Measurements from ENCODE around the gene SLC35F2. TPM values are rescaled to one million over a fixed set of nuclear protein-coding genes. Genes with fewer than 3 reads are reported as not detected.
A peak's percentile ranks its signal among the peaks of the same experiment; 100 is the strongest.

Gene SLC35F2
- total RNA-seq, 4 donors from 2014 or later = 2.7 to 7.6 (median 4.1) TPM

- 18 to 41% methylated on average over 2 of the region's 2 CpGs for whole genome bisulfite sequencing, 2 donors (ENCODE audit: low coverage in 1 of 2)
- Histone ChIP-seq H3K4me3 (no peak overlapping the region), H3K27me3 (no peaks in the 10 kb centered on the region), H3K27ac (peak overlapping the region in 1 of 4 donors; percentile 35), H3K4me1 (peaks cover 0 to 12% (median 0%) of the 10 kb centered on the region in 3 donors), H3K36me3 (no peaks in the 10 kb centered on the region), H3K9me3 (no peaks in the 10 kb centered on the region)
- ATAC-seq = no peak
- TF ChIP-seq EP300 (IDR thresholded peaks at IDR 0.05) (no peak), POLR2A (IDR thresholded peaks at IDR 0.05) (no peak), POLR2AphosphoS5 (IDR thresholded peaks at IDR 0.05) (no peak), CTCF (IDR thresholded peaks at IDR 0.05) (no peak)
Observed at GRCh38 chr11:107752949-107753822, 105.4 kb downstream of the SLC35F2 start.

- H3K36me3 ChIP-seq = no peaks in the 10 kb centered on the region
- WGBS, 2 donors (ENCODE audit: low coverage in 1 of 2) = 39% methylated on average over 3 to 5 of the region's 5 CpGs
- peaks cover 0 to 15% (median 0%) of the 10 kb centered on the region in 3 donors for H3K4me1 ChIP-seq
- H3K27ac ChIP-seq = peak overlapping the region in 1 of 4 donors; percentile 35
- ATAC-seq = no peak
- H3K4me3 ChIP-seq = no peak overlapping the region
- no peak for TF ChIP-seq CTCF (IDR thresholded peaks at IDR 0.05)
- no peak for TF ChIP-seq EP300 (IDR thresholded peaks at IDR 0.05)
- no peak for TF ChIP-seq POLR2A (IDR thresholded peaks at IDR 0.05)
- TF ChIP-seq POLR2AphosphoS5 (IDR thresholded peaks at IDR 0.05) = no peak
- H3K27me3 ChIP-seq = no peaks in the 10 kb centered on the region
- H3K9me3 ChIP-seq = no peaks in the 10 kb centered on the region
Observed at GRCh38 chr11:107752508-107752907, 106.1 kb downstream of the SLC35F2 start.

GRCh38 chr11:107751082-107751481 is 107.5 kb downstream of the SLC35F2 start:
- no peak for ATAC-seq
- WGBS, 2 donors (ENCODE audit: low coverage in 1 of 2) = 84 to 96% methylated on average over 8 of the region's 9 CpGs
- no peaks in the 10 kb centered on the region for H3K9me3 ChIP-seq

GRCh38 chr11:107750313-107750712 is 108.3 kb downstream of the SLC35F2 start:
- H3K27me3 ChIP-seq = no peaks in the 10 kb centered on the region
- no peak for TF ChIP-seq POLR2AphosphoS5 (IDR thresholded peaks at IDR 0.05)
- no peaks in the 10 kb centered on the region for H3K9me3 ChIP-seq
- ATAC-seq = no peak
- 82% methylated on average over 10 of the region's 15 CpGs; no CpG with 5 or more reads in 1 of the 2 donors for WGBS, 2 donors (ENCODE audit: low coverage in 1 of 2)
- H3K27ac ChIP-seq = no peak overlapping the region
- peaks cover 0 to 18% (median 0%) of the 10 kb centered on the region in 3 donors for H3K4me1 ChIP-seq
- no peaks in the 10 kb centered on the region for H3K36me3 ChIP-seq
- H3K4me3 ChIP-seq = no peak overlapping the region

More at GRCh38 chr11:107751082-107751481, 107.5 kb downstream of the SLC35F2 start:
- Histone ChIP-seq H3K36me3 (no peaks in the 10 kb centered on the region), H3K4me3 (no peak overlapping the region), H3K27ac (no peak overlapping the region), H3K4me1 (peaks cover 0 to 18% (median 0%) of the 10 kb centered on the region in 3 donors), H3K27me3 (no peaks in the 10 kb centered on the region)
- TF ChIP-seq POLR2AphosphoS5 (IDR thresholded peaks at IDR 0.05) (no peak), EP300 (IDR thresholded peaks at IDR 0.05) (no peak), CTCF (IDR thresholded peaks at IDR 0.05) (no peak), POLR2A (IDR thresholded peaks at IDR 0.05) (no peak)

GRCh38 chr11:107747622-107748021 is 111.0 kb downstream of the SLC35F2 start:
- Histone ChIP-seq H3K4me3 (no peak overlapping the region), H3K27me3 (no peaks in the 10 kb centered on the region), H3K4me1 (peaks cover 0 to 10% (median 0%) of the 10 kb centered on the region in 3 donors), H3K36me3 (no peaks in the 10 kb centered on the region), H3K9me3 (no peaks in the 10 kb centered on the region), H3K27ac (peak overlapping the region; percentile 27 to 66 (median 56))
- ATAC-seq = peak; percentile 53
- no peak for TF ChIP-seq CTCF (IDR thresholded peaks at IDR 0.05)
- TF ChIP-seq POLR2AphosphoS5 (IDR thresholded peaks at IDR 0.05) = no peak
- TF ChIP-seq EP300 (IDR thresholded peaks at IDR 0.05) = no peak
- no peak for TF ChIP-seq POLR2A (IDR thresholded peaks at IDR 0.05)
- WGBS, 2 donors (ENCODE audit: low coverage in 1 of 2) = 0 to 13% methylated on average over 2 of the region's 2 CpGs

All from gastroesophageal sphincter (tissue), 4 donors.